ENCODE results near the gene IER3. TPM values are rescaled to one million over a fixed set of nuclear protein-coding genes. Genes with fewer than 3 reads are reported as not detected.
A peak's percentile ranks its signal among the peaks of the same experiment; 100 is the strongest.

Gene IER3
- total RNA-seq, 4 donors from 2014 or later = 0.24 to 2.0 (median 1.4) TPM

DNA sequence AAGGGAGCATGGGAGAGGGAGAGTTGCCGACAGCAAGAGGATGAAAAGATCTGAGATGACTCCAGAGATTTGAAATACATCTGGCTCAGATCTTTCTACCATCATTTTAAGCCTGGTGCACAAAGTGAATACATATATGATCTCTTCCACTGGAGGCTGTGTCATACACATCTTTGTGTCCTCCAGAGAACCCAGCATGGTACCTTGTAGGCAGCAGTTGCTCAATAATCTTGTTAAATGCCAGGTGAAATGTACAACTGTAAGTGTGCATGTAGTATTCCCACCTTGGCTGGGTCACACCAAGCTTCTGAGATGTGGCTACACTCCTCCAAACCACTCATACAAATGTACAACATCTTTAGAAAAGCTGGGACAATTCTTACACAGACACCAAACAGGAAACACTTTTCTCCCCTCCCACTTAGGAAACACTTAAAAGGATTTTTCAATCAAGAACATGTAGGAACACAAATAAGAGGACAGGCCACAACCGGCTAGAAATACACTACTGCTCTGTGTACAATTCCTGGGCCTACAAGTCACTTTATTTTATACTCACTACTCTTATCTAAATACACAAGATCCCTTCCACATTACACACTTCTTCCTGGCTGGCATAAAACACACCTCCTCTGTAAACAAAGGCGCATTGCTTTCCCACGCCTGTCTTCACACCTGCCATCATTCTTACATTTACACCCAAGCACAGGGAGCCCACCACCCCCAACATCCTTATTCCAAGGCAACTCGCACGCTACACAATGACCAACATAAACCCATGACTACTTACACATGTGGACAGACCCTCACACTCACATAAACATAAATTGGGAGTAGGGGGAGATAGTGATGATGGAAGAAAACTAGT is 3.8 kb upstream of the IER3 start:
- TF ChIP-seq POLR2A (IDR thresholded peaks at IDR 0.05) = no peak
- TF ChIP-seq, protein P1, sequence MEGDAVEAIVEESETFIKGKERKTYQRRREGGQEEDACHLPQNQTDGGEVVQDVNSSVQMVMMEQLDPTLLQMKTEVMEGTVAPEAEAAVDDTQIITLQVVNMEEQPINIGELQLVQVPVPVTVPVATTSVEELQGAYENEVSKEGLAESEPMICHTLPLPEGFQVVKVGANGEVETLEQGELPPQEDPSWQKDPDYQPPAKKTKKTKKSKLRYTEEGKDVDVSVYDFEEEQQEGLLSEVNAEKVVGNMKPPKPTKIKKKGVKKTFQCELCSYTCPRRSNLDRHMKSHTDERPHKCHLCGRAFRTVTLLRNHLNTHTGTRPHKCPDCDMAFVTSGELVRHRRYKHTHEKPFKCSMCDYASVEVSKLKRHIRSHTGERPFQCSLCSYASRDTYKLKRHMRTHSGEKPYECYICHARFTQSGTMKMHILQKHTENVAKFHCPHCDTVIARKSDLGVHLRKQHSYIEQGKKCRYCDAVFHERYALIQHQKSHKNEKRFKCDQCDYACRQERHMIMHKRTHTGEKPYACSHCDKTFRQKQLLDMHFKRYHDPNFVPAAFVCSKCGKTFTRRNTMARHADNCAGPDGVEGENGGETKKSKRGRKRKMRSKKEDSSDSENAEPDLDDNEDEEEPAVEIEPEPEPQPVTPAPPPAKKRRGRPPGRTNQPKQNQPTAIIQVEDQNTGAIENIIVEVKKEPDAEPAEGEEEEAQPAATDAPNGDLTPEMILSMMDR (IDR thresholded peaks at IDR 0.05 in 4 of 5, conservative IDR thresholded peaks at IDR 0.05 in 1 of 5) = no peak
- Histone ChIP-seq H3K9me3 (no peaks in the 10 kb centered on the region), H3K27ac (no peak overlapping the region), H3K27me3 (no peaks in the 10 kb centered on the region), H3K4me3 (no peak overlapping the region), H3K4me1 (peaks cover 23 to 25% of the 10 kb centered on the region in 2 donors), H3K36me3 (no peaks in the 10 kb centered on the region)
- ATAC-seq (no peak), DNase-seq (no peak)
- intact Hi-C loops (cut with DNase I; ENCODE audit: low total_unique reads) (loop anchor here (10.0 kb wide), 1 partner anchor 167 kb away; the partner anchor contains the start of gene VARS2), in situ Hi-C loops (cut with MboI; ENCODE audit: low sequenced_read_pairs in 4 of 4) (loop anchor here in 3 of 4 donors (5.0 to 25.0 kb wide), 4 partner anchors 77 to 139 kb away; partner anchors contain the start of gene DDR1 (in 1 of the 3))

DNA sequence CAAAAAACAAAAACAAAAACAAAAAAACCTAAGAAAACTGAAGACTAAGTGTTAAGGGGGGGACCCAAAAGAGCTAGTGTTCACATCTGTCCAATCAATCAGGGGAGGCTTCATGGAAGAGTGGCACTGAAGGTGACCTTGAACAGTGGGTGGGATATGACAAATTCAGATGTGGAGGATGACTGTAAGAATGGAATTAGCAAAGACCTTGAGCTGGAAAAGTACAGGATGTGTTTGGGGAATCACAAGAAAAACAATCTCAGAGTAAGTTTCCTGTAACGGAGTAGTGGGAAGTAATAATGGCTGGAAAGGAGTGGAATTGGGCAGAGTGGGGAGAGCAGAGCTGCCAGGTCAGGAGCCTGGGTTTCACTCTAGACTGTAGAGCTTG is 2.9 kb upstream of the IER3 start:
- Histone ChIP-seq H3K9me3 (no peaks in the 10 kb centered on the region), H3K27me3 (no peaks in the 10 kb centered on the region), H3K27ac (no peak overlapping the region), H3K4me3 (no peak overlapping the region), H3K36me3 (no peaks in the 10 kb centered on the region), H3K4me1 (peaks cover 17 to 19% of the 10 kb centered on the region in 2 donors)
- intact Hi-C loops (cut with DNase I; ENCODE audit: low total_unique reads) (loop anchor here (10.0 kb wide), 1 partner anchor 168 kb away; the partner anchor contains the start of gene VARS2), in situ Hi-C loops (cut with MboI; ENCODE audit: low sequenced_read_pairs in 4 of 4) (loop anchor here in 3 of 4 donors (5.0 to 25.0 kb wide), 4 partner anchors 78 to 140 kb away; partner anchors contain the start of gene DDR1 (in 1 of the 3))
- no peak for ATAC-seq
- DNase-seq = no peak
- TF ChIP-seq, protein P1 (IDR thresholded peaks at IDR 0.05 in 4 of 5, conservative IDR thresholded peaks at IDR 0.05 in 1 of 5) = no peak
- no peak for TF ChIP-seq POLR2A (IDR thresholded peaks at IDR 0.05)

DNA sequence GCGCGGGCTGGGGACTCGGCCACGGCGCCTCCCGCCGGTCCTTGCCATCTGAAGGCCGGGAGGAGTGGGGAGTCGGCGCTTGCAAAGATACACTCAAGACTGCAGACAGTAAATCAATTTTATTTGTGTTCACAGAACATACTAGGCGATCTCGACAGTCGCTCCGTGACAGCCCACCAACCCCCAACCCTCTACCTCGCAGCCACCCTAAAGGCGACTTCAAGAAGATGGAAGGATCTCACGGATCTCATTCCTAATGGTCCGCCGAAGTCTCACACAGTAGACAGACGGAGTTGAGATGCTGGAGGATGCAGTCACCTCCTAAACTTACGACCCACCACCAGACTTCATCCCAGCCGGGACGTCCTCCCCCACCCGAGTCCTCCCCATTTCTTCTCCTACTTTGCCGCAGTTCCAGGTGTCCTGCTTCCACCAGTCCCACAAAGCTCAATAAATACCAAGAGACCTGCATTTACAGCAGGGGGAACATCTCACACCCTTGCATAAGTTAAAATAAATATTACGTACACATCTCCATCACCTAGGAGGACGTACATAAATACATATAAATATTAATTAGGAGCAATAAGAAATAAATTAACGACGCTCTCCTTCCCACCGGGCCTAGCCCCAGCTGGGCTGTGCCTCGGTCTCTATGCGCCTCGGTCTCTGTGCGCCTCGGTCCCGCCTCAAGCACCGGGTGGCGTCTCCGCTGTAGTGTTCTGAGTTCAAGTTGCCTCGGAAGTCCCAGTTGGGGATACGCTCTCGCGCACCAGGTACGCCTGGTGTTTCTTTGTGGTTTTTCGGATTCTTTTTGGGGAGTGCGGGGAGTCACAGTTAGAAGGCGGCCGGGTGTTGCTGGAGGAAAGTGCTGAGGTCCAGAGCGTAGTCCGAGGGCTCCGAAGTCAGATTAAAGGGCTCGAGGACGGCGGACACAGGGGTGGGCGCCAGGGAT is 971 bp downstream of the IER3 start:
- in situ Hi-C loops (cut with MboI; ENCODE audit: low sequenced_read_pairs in 4 of 4) = loop anchor here in 3 of 4 donors (10.0 to 25.0 kb wide), 3 partner anchors 81 to 144 kb away; partner anchors contain the start of gene DDR1 (in 1 of the 3)
- DNase-seq = no peak
- TF ChIP-seq POLR2A (IDR thresholded peaks at IDR 0.05) = peak in 1 of 2 donors; percentile 7
- TF ChIP-seq, protein P1 (IDR thresholded peaks at IDR 0.05 in 4 of 5, conservative IDR thresholded peaks at IDR 0.05 in 1 of 5) = no peak
- Histone ChIP-seq H3K4me1 (peaks cover 20 to 22% of the 10 kb centered on the region in 2 donors), H3K27ac (peak overlapping the region; percentile 86 to 94 (median 86)), H3K4me3 (peak overlapping the region; percentile 63 to 83 (median 74)), H3K36me3 (peaks cover 0 to 28% of the 10 kb centered on the region in 2 donors), H3K9me3 (no peaks in the 10 kb centered on the region), H3K27me3 (no peaks in the 10 kb centered on the region)
- intact Hi-C loops (cut with DNase I; ENCODE audit: low total_unique reads) = loop anchor here (1.0 to 10.0 kb wide), 8 partner anchors 9 to 344 kb away; partner anchors contain the start of genes TUBB and VARS2
- peak; percentile 18 to 33 for ATAC-seq

All from gastrocnemius medialis (tissue), 4 donors.